DND-41 (cell line): Measurements from ENCODE around the gene MKNK2.

Experiments
- CTCF ChIP-seq: IDR thresholded peaks from 2 replicates; pipeline ENCODE4 v1.5.1; 2012; ENCODE audit warnings: borderline replicate concordance, low read length, moderate library complexity, mild to moderate bottlenecking; ENCODE audit not compliant: poor library complexity, severe bottlenecking; ENCODE audit errors: extremely low read depth
- EZH2 ChIP-seq: IDR thresholded peaks from 3 replicates; pipeline ENCODE4 v1.6.1; 2012; ENCODE audit warnings: borderline replicate concordance, low read depth, mild to moderate bottlenecking, moderate library complexity, low read length, inconsistent platforms; ENCODE audit not compliant: severe bottlenecking

- TF ChIP-seq CTCF (no peak), EZH2 (no peak)
These were observed 51.1 kb downstream of the MKNK2 start for GRCh38 chr19:1999856-2000515.
